ENCODE results near the gene STAM. TPM values are rescaled to one million over a fixed set of nuclear protein-coding genes. Genes with fewer than 3 reads are reported as not detected.

Gene STAM
- total RNA-seq, 1 experiment from 2014 or later: 17.0 TPM

DNA sequence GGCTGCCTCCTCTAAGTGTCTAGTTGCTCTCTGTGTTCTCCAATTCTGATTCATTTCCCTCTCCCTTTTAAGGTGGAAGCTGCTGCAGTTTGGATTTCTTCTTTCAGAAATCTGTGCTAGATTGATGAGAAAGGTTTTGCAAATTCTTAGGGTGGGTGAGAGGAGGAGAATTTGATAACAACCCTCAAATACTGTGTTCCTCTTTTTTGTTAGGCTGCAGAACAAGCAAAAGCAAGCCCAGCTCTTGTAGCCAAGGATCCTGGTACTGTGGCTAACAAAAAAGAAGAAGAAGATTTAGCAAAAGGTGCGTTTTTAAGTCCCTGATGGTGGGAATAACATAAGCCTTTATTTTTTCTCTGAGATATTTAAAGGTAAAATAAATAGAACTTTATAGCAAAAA is 49.1 kb downstream of the STAM start:
- Mint-ChIP-seq H3K4me3 (ENCODE audit: low read depth, unreplicated experiment) (no peak overlapping the region), H3K27me3 (ENCODE audit: unreplicated experiment) (no peaks in the 10 kb centered on the region), H3K4me1 (ENCODE audit: low read depth, unreplicated experiment) (no peaks in the 10 kb centered on the region), H3K27ac (ENCODE audit: unreplicated experiment) (no peak overlapping the region), H3K36me3 (ENCODE audit: insufficient read depth, unreplicated experiment) (no peaks in the 10 kb centered on the region), H3K9me3 (ENCODE audit: low read depth, unreplicated experiment) (no peaks in the 10 kb centered on the region)
- DNase-seq: no peak
- BruUV-seq (replicated peaks): no TSS peak
- intact Hi-C loops (cut with micrococcal nuclease; ENCODE audit: unreplicated experiment): no loop called here
- TF ChIP-seq, protein P1, sequence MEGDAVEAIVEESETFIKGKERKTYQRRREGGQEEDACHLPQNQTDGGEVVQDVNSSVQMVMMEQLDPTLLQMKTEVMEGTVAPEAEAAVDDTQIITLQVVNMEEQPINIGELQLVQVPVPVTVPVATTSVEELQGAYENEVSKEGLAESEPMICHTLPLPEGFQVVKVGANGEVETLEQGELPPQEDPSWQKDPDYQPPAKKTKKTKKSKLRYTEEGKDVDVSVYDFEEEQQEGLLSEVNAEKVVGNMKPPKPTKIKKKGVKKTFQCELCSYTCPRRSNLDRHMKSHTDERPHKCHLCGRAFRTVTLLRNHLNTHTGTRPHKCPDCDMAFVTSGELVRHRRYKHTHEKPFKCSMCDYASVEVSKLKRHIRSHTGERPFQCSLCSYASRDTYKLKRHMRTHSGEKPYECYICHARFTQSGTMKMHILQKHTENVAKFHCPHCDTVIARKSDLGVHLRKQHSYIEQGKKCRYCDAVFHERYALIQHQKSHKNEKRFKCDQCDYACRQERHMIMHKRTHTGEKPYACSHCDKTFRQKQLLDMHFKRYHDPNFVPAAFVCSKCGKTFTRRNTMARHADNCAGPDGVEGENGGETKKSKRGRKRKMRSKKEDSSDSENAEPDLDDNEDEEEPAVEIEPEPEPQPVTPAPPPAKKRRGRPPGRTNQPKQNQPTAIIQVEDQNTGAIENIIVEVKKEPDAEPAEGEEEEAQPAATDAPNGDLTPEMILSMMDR (IDR thresholded peaks at IDR 0.05; ENCODE audit: unreplicated experiment): no peak
- CTCF ChIA-PET: no interaction called here

DNA sequence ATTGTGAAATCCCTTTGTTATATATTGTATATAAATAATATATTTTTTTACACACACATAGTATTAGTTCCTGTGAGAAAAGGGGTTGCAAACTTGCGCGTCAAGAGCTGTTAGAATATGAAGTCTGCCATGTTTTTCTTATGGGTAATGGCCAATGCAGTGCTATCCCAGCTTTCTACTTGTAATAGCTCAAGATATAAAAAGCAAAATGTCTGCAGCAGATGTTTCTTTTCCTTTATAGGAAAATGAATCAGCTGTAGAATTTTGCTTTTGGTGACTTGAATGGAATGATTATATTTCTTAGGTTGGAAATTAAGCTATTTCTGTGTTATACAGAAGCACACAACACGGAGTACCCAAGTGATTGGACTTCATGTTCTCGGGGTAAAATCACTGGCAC is 54.7 kb downstream of the STAM start:
- Mint-ChIP-seq H3K9me3 (ENCODE audit: low read depth, unreplicated experiment) (no peaks in the 10 kb centered on the region), H3K4me1 (ENCODE audit: low read depth, unreplicated experiment) (no peaks in the 10 kb centered on the region), H3K27ac (ENCODE audit: unreplicated experiment) (no peak overlapping the region), H3K36me3 (ENCODE audit: insufficient read depth, unreplicated experiment) (no peaks in the 10 kb centered on the region), H3K27me3 (ENCODE audit: unreplicated experiment) (no peaks in the 10 kb centered on the region), H3K4me3 (ENCODE audit: low read depth, unreplicated experiment) (no peak overlapping the region)
- no peak for DNase-seq
- intact Hi-C loops (cut with micrococcal nuclease; ENCODE audit: unreplicated experiment): no loop called here
- no TSS peak for BruUV-seq (replicated peaks)
- TF ChIP-seq, protein P1 (IDR thresholded peaks at IDR 0.05; ENCODE audit: unreplicated experiment): no peak
- CTCF ChIA-PET: no interaction called here

DNA sequence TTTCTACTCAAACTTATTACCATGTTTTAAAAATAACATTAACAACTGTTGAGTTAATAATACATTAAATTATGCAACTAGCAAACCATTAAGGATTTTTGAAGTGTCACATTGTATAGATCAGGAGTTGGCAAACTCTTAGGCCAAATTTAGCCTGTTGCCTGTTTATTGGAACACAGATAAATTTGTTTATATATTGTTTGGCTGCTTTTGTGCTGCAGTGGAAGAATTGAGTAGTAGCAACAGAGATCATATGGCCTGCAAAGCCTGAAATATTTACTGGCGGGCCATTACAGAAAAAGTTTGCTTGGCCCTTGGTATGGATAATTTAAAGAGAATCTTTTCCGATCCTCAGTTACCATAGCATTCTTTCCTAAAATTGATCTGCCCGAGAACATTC is 57.4 kb downstream of the STAM start:
- no peak for DNase-seq
- Mint-ChIP-seq H3K9me3 (ENCODE audit: low read depth, unreplicated experiment) (no peaks in the 10 kb centered on the region), H3K27ac (ENCODE audit: unreplicated experiment) (no peak overlapping the region), H3K36me3 (ENCODE audit: insufficient read depth, unreplicated experiment) (no peaks in the 10 kb centered on the region), H3K27me3 (ENCODE audit: unreplicated experiment) (no peaks in the 10 kb centered on the region), H3K4me1 (ENCODE audit: low read depth, unreplicated experiment) (no peaks in the 10 kb centered on the region), H3K4me3 (ENCODE audit: low read depth, unreplicated experiment) (no peak overlapping the region)
- intact Hi-C loops (cut with micrococcal nuclease; ENCODE audit: unreplicated experiment): no loop called here
- CTCF ChIA-PET: no interaction called here
- BruUV-seq (replicated peaks): no TSS peak
- TF ChIP-seq, protein P1 (IDR thresholded peaks at IDR 0.05; ENCODE audit: unreplicated experiment): no peak

DNA sequence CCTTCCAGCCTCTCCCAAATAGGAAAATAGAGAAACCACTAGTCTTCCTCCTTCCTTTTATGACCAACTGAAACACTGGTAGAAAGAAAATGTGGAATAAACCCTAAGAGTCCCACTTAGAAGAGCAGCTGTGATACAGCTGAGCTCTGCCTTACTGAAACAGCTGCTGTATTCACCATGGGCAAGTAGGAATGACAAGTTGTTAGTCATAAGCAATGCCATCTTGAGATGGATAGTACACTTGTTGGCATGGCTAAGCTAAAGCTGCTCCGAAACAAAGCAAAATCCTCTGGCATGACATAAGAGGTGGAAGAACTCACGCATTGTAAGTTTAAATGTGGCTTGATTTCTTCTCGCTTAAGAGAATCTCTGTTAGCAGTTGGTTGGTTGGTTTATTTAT is 59.8 kb downstream of the STAM start:
- no TSS peak for BruUV-seq (replicated peaks)
- H3K4me3 Mint-ChIP-seq (ENCODE audit: low read depth, unreplicated experiment): no peak overlapping the region
- CTCF ChIA-PET: no interaction called here
- TF ChIP-seq, protein P1 (IDR thresholded peaks at IDR 0.05; ENCODE audit: unreplicated experiment): no peak
- H3K36me3 Mint-ChIP-seq (ENCODE audit: insufficient read depth, unreplicated experiment): no peaks in the 10 kb centered on the region
- no peaks in the 10 kb centered on the region for H3K4me1 Mint-ChIP-seq (ENCODE audit: low read depth, unreplicated experiment)
- intact Hi-C loops (cut with micrococcal nuclease; ENCODE audit: unreplicated experiment): no loop called here
- no peak overlapping the region for H3K27ac Mint-ChIP-seq (ENCODE audit: unreplicated experiment)
- no peak for DNase-seq
- no peaks in the 10 kb centered on the region for H3K9me3 Mint-ChIP-seq (ENCODE audit: low read depth, unreplicated experiment)
- H3K27me3 Mint-ChIP-seq (ENCODE audit: unreplicated experiment): no peaks in the 10 kb centered on the region

DNA sequence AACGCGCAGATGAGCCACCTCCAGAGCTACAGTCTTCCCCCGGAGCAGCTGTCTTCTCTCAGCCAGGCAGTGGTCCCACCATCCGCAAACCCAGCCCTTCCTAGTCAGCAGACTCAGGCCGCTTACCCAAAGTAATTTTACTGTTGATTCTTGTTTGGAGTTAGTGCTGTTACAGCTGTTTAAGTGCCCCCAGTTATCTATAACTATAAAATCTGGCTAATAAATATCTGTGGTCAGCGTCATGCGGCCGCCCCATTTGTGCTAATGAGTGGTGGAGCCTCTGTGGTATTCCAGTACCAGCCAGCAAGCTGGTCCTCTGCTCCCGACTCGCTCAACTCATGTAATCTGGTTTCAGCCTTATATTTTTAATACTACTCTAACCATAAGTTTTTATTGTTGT is 64.9 kb downstream of the STAM start:
- no peaks in the 10 kb centered on the region for H3K9me3 Mint-ChIP-seq (ENCODE audit: low read depth, unreplicated experiment)
- CTCF ChIA-PET: no interaction called here
- intact Hi-C loops (cut with micrococcal nuclease; ENCODE audit: unreplicated experiment): no loop called here
- H3K27ac Mint-ChIP-seq (ENCODE audit: unreplicated experiment): no peak overlapping the region
- TF ChIP-seq, protein P1 (IDR thresholded peaks at IDR 0.05; ENCODE audit: unreplicated experiment): no peak
- no peaks in the 10 kb centered on the region for H3K36me3 Mint-ChIP-seq (ENCODE audit: insufficient read depth, unreplicated experiment)
- no peak overlapping the region for H3K4me3 Mint-ChIP-seq (ENCODE audit: low read depth, unreplicated experiment)
- no peaks in the 10 kb centered on the region for H3K27me3 Mint-ChIP-seq (ENCODE audit: unreplicated experiment)
- no peaks in the 10 kb centered on the region for H3K4me1 Mint-ChIP-seq (ENCODE audit: low read depth, unreplicated experiment)
- no peak for DNase-seq
- no TSS peak for BruUV-seq (replicated peaks)

Measured in Calu3 (cell line).